ENCODE results near the gene MKRN2OS.
A peak's percentile ranks its signal among the peaks of the same experiment; 100 is the strongest.

Gene MKRN2OS

DNA sequence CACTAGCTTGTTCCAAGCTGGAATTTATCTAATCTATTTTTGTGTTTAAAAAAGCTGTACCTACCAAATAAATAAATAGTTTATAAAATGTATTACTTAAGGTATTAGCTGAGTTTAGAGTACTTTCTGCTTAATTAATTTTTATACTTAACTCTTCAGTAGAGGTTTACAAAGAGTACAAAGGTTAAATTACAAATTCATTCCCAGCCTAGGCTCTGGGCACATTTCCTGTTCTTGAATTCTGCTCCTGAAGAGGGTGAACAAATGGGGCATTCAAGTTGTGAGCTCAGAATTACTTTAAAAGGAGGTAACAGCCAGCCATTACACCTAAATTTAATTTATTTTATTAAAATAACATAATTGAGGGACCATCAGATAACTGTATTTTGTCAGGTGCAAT, 38.0 kb upstream of the MKRN2OS start:
- Histone ChIP-seq H3K27ac (replicated peaks) (no peak overlapping the region), H3K4me3 (replicated peaks; ENCODE audit: insufficient read depth, low read length) (no peak overlapping the region), H3K27me3 (ENCODE audit: insufficient read depth, poor library complexity, severe bottlenecking) (no peaks in the 10 kb centered on the region)
- no peak for DNase-seq (ENCODE audit: low read depth in 1 of 2, low spot score in 1 of 2)
- no peak for TF ChIP-seq POLR2AphosphoS5 (IDR thresholded peaks at IDR 0.05; ENCODE audit: low read depth)
- TF ChIP-seq, protein P1, sequence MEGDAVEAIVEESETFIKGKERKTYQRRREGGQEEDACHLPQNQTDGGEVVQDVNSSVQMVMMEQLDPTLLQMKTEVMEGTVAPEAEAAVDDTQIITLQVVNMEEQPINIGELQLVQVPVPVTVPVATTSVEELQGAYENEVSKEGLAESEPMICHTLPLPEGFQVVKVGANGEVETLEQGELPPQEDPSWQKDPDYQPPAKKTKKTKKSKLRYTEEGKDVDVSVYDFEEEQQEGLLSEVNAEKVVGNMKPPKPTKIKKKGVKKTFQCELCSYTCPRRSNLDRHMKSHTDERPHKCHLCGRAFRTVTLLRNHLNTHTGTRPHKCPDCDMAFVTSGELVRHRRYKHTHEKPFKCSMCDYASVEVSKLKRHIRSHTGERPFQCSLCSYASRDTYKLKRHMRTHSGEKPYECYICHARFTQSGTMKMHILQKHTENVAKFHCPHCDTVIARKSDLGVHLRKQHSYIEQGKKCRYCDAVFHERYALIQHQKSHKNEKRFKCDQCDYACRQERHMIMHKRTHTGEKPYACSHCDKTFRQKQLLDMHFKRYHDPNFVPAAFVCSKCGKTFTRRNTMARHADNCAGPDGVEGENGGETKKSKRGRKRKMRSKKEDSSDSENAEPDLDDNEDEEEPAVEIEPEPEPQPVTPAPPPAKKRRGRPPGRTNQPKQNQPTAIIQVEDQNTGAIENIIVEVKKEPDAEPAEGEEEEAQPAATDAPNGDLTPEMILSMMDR (IDR thresholded peaks at IDR 0.05; ENCODE audit: insufficient read depth, low read length), result no peak

DNA sequence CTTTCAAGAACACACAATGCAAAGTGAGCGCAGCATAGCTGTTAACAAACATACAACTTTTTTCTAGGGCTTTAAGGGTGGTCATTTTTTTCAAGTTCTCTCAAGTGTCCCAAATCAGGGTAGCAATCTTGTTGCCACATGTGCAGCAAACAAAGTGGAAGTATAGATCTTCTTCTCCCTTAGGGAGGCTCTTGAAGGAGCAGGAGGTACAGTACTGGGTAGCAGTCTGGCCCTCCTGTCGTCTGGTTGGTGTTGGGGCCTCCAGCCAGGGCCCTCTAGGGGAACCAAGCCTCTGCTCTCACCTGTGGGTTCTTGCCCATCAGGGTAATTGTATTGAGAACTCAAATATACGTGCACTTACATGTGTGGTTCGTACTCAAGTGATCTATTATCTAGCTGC, 37.4 kb upstream of the MKRN2OS start:
- Histone ChIP-seq H3K27ac (replicated peaks) (no peak overlapping the region), H3K27me3 (ENCODE audit: insufficient read depth, poor library complexity, severe bottlenecking) (no peaks in the 10 kb centered on the region), H3K4me3 (replicated peaks; ENCODE audit: insufficient read depth, low read length) (no peak overlapping the region)
- no peak for DNase-seq (ENCODE audit: low read depth in 1 of 2, low spot score in 1 of 2)
- TF ChIP-seq POLR2AphosphoS5 (IDR thresholded peaks at IDR 0.05; ENCODE audit: low read depth) (no peak), SPI1 (IDR thresholded peaks at IDR 0.05; ENCODE audit: borderline replicate concordance, low read depth) (no peak), GABPA (IDR thresholded peaks at IDR 0.05; ENCODE audit: low read depth) (no peak)
- TF ChIP-seq, protein P2, sequence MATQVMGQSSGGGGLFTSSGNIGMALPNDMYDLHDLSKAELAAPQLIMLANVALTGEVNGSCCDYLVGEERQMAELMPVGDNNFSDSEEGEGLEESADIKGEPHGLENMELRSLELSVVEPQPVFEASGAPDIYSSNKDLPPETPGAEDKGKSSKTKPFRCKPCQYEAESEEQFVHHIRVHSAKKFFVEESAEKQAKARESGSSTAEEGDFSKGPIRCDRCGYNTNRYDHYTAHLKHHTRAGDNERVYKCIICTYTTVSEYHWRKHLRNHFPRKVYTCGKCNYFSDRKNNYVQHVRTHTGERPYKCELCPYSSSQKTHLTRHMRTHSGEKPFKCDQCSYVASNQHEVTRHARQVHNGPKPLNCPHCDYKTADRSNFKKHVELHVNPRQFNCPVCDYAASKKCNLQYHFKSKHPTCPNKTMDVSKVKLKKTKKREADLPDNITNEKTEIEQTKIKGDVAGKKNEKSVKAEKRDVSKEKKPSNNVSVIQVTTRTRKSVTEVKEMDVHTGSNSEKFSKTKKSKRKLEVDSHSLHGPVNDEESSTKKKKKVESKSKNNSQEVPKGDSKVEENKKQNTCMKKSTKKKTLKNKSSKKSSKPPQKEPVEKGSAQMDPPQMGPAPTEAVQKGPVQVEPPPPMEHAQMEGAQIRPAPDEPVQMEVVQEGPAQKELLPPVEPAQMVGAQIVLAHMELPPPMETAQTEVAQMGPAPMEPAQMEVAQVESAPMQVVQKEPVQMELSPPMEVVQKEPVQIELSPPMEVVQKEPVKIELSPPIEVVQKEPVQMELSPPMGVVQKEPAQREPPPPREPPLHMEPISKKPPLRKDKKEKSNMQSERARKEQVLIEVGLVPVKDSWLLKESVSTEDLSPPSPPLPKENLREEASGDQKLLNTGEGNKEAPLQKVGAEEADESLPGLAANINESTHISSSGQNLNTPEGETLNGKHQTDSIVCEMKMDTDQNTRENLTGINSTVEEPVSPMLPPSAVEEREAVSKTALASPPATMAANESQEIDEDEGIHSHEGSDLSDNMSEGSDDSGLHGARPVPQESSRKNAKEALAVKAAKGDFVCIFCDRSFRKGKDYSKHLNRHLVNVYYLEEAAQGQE (IDR thresholded peaks at IDR 0.05; ENCODE audit: insufficient replicate concordance, low read depth), result no peak
- TF ChIP-seq, protein P1 (IDR thresholded peaks at IDR 0.05; ENCODE audit: insufficient read depth, low read length), result no peak

DNA sequence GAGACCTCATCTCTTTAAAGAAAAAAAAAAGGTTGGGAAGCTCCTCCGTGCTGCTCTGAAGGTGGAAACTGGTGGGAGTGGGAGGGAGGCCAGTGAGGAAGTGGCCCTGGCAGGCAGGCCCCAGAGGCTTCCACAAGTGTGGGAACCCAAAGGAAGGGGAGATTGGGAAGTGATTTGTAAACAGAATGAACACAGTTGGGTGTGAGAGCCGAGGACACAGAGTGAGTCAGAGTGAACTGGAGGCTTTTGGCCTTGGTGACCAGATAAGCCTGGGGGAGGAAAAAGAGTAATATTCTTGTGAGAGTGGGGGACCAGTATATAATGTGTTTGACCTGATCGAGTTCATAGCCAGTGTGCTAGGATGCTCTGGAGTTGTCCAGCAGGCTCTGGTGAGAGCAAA, 34.6 kb upstream of the MKRN2OS start:
- Histone ChIP-seq H3K27me3 (ENCODE audit: insufficient read depth, poor library complexity, severe bottlenecking) (no peaks in the 10 kb centered on the region), H3K27ac (replicated peaks) (no peak overlapping the region), H3K4me3 (replicated peaks; ENCODE audit: insufficient read depth, low read length) (no peak overlapping the region)
- DNase-seq (ENCODE audit: low read depth in 1 of 2, low spot score in 1 of 2), result no peak
- TF ChIP-seq, protein P1 (IDR thresholded peaks at IDR 0.05; ENCODE audit: insufficient read depth, low read length), result no peak
- TF ChIP-seq, protein P2 (IDR thresholded peaks at IDR 0.05; ENCODE audit: insufficient replicate concordance, low read depth), result no peak
- TF ChIP-seq POLR2AphosphoS5 (IDR thresholded peaks at IDR 0.05; ENCODE audit: low read depth) (no peak), GABPA (IDR thresholded peaks at IDR 0.05; ENCODE audit: low read depth) (no peak), SPI1 (IDR thresholded peaks at IDR 0.05; ENCODE audit: borderline replicate concordance, low read depth) (no peak)

DNA sequence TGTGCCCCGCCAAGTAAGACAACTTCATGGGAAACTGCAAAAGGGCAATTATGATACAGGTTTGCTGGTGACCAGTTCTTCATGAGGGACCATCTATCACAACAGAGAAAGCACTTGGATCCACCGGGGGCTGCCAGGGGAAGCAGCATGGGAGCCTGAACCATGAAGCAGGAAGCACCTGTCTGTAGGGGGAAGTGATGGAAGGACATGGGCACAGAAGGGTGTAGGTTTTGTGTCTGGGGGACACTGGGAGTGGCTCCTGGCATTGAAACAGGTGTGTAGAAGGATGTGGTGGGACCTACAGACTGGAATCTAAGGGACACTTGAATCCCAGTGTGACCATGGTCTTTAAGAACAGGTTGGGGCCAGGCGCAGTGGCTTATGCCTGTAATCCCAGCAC, 34.2 kb upstream of the MKRN2OS start:
- DNase-seq (ENCODE audit: low read depth in 1 of 2, low spot score in 1 of 2), result no peak
- H3K27me3 ChIP-seq (ENCODE audit: insufficient read depth, poor library complexity, severe bottlenecking), result no peaks in the 10 kb centered on the region
- no peak overlapping the region for H3K27ac ChIP-seq (replicated peaks)
- TF ChIP-seq GABPA (IDR thresholded peaks at IDR 0.05; ENCODE audit: low read depth) (no peak), POLR2AphosphoS5 (IDR thresholded peaks at IDR 0.05; ENCODE audit: low read depth) (0 out of 2 replicates have a peak, but pooled peaks have one; percentile 18)
- no peak overlapping the region for H3K4me3 ChIP-seq (replicated peaks; ENCODE audit: insufficient read depth, low read length)
